WERI-Rb-1 (cell line): ENCODE results near the gene ANO10.

Experiments used
- DNase-seq: peaks from one replicate; pipeline ENCODE4 v3.0.0-alpha.2; 2020
- H3K27ac ChIP-seq: fragments of 250-450 bp; sonication (Bioruptor Pico); 2 replicates; pipeline ENCODE4 v1.5.1; 2020; ENCODE audit warnings: mild to moderate bottlenecking, moderate library complexity
- H3K27me3 ChIP-seq: fragments of 250-450 bp; sonication (Bioruptor Pico); 2 replicates; pipeline ENCODE4 v1.5.1; 2021; ENCODE audit warnings: mild to moderate bottlenecking, low read depth, moderate library complexity; ENCODE audit not compliant: insufficient read depth, severe bottlenecking
- H3K36me3 ChIP-seq: fragments of 250-450 bp; sonication (Bioruptor Pico); 2 replicates; pipeline ENCODE4 v1.5.1; 2020; ENCODE audit warnings: mild to moderate bottlenecking, moderate library complexity
- H3K4me3 ChIP-seq: 2 replicates; pipeline ENCODE4 v1.5.1; 2011; ENCODE audit warnings: low read depth, mild to moderate bottlenecking, control low read depth, low read length
- H3K9me3 ChIP-seq: fragments of 250-450 bp; sonication (Bioruptor Pico); 2 replicates; pipeline ENCODE4 v1.5.1; 2021; ENCODE audit warnings: mild to moderate bottlenecking, moderate library complexity; ENCODE audit not compliant: severe bottlenecking
- TF ChIP-seq, protein P1 (sequence below): IDR thresholded peaks from 2 replicates; pipeline ENCODE4 v1.5.1; 2011; ENCODE audit warnings: low read depth, mild to moderate bottlenecking, control low read depth, inconsistent platforms, low read length

Gene ANO10

DNA sequence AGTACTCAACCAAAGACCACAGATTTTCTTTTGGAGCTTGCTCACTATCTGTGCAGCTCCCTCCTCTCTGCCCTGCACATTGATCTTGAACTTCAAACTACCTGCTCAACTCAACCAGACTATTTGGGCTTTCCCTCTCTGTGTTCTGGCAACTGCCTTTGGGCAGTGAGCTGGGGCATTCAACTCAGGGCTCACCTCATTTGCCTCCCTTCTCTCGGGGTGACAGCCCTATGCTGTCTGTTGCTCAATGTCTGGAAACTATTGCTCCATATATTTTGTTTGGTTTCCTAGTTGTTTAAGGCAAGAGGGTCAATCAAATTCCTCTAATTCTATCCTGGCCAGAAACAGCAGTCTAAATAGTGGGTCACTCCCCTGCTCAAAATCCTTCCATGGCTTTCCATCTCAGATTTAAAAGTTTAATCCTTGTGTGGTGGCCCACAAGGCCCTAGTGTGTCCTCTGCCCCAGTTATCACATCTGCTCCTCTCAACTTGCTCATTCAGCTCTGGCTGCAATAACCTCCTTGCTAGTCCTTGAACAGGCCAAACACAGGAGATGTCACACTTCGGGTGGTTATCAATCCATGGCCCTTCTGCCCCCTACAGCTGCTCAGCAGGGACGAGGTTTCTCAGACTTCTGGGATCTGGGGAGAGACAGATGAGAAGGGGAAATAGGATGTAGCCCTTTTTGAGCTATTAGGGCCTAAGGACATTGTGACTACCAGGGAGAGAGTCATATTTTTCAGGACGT lies 267.7 kb downstream of the ANO10 start:
- no peak for DNase-seq
- peaks cover 10% of the 10 kb centered on the region for H3K36me3 ChIP-seq
- H3K27ac ChIP-seq, result no peak overlapping the region
- no peaks in the 10 kb centered on the region for H3K27me3 ChIP-seq
- TF ChIP-seq, protein P1, sequence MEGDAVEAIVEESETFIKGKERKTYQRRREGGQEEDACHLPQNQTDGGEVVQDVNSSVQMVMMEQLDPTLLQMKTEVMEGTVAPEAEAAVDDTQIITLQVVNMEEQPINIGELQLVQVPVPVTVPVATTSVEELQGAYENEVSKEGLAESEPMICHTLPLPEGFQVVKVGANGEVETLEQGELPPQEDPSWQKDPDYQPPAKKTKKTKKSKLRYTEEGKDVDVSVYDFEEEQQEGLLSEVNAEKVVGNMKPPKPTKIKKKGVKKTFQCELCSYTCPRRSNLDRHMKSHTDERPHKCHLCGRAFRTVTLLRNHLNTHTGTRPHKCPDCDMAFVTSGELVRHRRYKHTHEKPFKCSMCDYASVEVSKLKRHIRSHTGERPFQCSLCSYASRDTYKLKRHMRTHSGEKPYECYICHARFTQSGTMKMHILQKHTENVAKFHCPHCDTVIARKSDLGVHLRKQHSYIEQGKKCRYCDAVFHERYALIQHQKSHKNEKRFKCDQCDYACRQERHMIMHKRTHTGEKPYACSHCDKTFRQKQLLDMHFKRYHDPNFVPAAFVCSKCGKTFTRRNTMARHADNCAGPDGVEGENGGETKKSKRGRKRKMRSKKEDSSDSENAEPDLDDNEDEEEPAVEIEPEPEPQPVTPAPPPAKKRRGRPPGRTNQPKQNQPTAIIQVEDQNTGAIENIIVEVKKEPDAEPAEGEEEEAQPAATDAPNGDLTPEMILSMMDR, result no peak
- peaks cover 5% of the 10 kb centered on the region for H3K9me3 ChIP-seq
- no peak overlapping the region for H3K4me3 ChIP-seq

DNA sequence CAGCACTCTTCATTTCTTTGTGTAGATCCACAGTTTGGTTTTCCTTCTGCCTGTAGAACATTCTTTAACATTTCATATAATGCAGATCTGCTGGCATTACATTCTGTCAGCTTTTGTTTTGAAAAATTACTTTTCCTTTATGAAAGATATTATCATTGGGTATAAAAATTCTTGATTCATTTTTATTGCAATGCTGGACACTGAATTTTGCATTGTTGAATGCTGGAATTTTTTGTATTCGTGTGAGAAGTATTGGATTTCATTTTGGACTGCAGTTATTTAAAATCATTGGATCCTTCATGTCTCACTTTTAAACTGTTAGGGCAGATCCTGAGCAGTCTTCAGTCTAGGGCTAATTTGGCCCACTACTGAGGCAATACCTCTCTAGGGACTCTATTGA lies 268.4 kb downstream of the ANO10 start:
- Histone ChIP-seq H3K27me3 (no peaks in the 10 kb centered on the region), H3K9me3 (peaks cover 5% of the 10 kb centered on the region), H3K4me3 (no peak overlapping the region), H3K36me3 (peaks cover 16% of the 10 kb centered on the region), H3K27ac (no peak overlapping the region)
- DNase-seq, result no peak
- TF ChIP-seq, protein P1, result no peak

DNA sequence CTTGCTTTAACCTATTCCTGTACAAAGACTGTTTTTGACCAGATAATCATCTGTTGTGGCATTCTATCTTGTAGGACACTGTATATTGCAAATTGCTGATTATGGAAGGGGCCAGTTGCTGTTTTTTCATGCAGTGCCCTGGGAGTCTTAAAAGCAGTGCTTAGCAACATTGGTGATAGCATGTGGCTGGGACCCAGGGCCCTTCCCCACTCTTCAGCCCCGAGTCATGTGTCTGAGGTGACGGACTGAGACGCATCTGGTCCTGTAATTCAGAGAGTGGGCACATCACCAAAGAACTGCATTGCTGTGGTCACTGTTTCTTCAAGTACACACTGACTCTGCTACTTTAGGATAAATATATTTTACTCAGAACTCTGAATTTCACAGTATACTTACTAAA lies 272.1 kb downstream of the ANO10 start:
- H3K4me3 ChIP-seq, result no peak overlapping the region
- H3K27ac ChIP-seq, result no peak overlapping the region
- DNase-seq, result no peak
- no peaks in the 10 kb centered on the region for H3K27me3 ChIP-seq
- no peaks in the 10 kb centered on the region for H3K9me3 ChIP-seq
- H3K36me3 ChIP-seq, result peaks cover 30% of the 10 kb centered on the region
- TF ChIP-seq, protein P1, result no peak

DNA sequence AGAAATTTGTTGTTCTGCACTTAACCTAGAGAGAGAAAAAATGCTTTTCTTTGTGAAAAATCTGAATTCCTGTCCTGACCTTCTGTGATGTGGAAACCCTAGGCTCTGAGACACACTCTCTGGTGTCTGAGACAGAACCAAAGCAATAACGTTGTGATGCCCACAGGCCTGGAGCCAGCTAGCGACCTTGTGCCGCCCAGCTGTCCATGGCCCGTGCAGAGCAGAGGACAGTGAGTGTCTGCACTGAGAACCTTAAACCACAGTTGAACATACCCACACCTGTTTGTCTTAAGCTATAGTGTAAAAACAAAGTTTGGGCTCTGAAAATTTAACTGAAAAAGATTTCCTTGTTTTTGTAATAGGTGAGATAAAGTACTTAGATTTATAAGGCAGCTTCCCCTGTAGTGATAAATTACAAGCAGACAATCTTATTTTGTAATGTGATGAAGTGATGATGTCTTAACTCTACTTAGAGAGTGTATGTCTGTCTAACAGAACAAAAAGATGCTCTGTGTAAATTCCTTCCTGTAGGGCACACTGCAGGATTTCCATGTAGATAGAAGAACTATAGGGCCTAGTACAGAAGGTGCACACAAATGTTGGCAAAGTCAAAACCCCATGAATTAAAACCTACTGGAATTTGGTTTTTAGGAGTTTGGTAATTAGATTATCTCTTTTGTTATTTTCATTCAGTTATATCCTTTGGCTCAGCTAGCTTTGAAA lies 272.8 kb downstream of the ANO10 start:
- Histone ChIP-seq H3K27me3 (no peaks in the 10 kb centered on the region), H3K27ac (no peak overlapping the region), H3K9me3 (no peaks in the 10 kb centered on the region), H3K4me3 (no peak overlapping the region), H3K36me3 (peaks cover 30% of the 10 kb centered on the region)
- DNase-seq, result no peak
- TF ChIP-seq, protein P1, result no peak

DNA sequence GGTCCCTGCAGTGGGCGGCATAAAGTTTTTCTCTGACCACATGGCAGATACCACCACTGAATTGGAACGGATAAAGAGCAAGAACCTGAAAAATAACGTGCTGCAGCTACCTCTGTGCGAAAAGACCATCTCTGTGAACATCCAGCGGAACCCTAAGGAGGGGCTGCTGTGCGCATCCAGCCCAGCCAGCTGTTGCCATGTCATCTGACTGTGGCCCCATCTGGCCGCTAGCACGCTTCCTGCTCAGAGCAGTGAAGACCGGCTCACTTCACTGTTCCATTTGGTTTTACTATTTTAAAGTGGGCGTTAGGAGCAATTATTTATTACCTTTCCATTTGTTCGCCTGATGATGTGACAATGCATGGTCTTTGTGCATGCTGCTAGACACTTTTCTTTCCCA lies 273.5 kb downstream of the ANO10 start:
- Histone ChIP-seq H3K27me3 (no peaks in the 10 kb centered on the region), H3K4me3 (no peak overlapping the region), H3K9me3 (no peaks in the 10 kb centered on the region), H3K27ac (no peak overlapping the region), H3K36me3 (peaks cover 30% of the 10 kb centered on the region)
- DNase-seq, result no peak
- TF ChIP-seq, protein P1, result no peak
